GM18951 (cell line): Measurements from ENCODE around the gene DPAGT1.

ENCODE experiments used
- POLR2A ChIP-seq: IDR thresholded peaks from 4 replicates; pipeline ENCODE4 v1.6.1; 2011; ENCODE audit warnings: mild to moderate bottlenecking; ENCODE audit not compliant: insufficient read length, insufficient read depth; ENCODE audit errors: extremely low read depth
- in situ Hi-C: fragments of 300-500 bp; cut with MboI; formaldehyde crosslinking; loops from one replicate; pipeline ENCODE4 v1.12.0; 2022; ENCODE audit warnings: low sequenced_read_pairs, mixed read lengths, inconsistent platforms; ENCODE audit not compliant: unreplicated experiment

The DPAGT1 gene

GRCh38 chr11:119054418-119054817 lies 47.2 kb downstream of the DPAGT1 start:
- no peak for TF ChIP-seq POLR2A
- in situ Hi-C loops: no loop called here

GRCh38 chr11:119052163-119052814 lies 49.4 kb downstream of the DPAGT1 start:
- in situ Hi-C loops: no loop called here
- TF ChIP-seq POLR2A: no peak

DNA sequence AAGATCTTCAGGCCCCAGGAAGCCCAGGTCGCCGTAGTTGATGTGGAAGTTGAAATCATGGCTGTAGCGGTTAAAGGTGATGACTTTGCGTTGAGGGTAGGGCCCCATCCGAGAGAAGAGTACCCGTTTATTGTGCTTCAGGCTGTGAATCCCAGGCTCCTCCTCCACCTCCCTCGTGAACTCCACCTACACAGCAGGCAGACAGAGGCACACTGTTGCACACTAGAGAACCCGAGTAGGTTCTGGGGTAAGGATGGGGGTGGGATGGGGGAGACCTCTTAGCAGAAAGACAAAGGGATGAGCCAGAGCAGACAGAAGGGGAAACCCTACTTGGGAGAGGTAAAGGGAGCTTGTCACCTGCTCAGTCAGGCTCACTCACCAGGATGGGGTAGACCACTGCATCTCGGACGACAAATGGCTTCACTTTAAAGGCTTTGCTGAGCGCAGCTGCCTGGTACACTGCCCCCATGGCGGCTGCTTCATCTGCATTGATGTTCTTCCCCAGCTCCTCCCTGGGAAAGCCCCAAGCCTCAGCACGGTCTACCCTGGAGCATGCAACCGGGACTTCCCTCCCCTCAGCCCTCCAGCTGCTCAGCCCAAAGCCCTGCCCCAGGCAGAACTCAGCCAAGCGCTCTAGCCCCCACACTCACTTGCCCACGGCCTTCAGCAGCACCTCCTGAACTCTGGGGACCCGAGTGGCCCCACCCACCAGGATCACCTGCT lies 50.1 kb downstream of the DPAGT1 start:
- in situ Hi-C loops: no loop called here
- TF ChIP-seq POLR2A: peak; percentile 38

- in situ Hi-C loops: no loop called here
- TF ChIP-seq POLR2A: no peak
Measured at GRCh38 chr11:119049081-119049480, 52.6 kb downstream of the DPAGT1 start.

DNA sequence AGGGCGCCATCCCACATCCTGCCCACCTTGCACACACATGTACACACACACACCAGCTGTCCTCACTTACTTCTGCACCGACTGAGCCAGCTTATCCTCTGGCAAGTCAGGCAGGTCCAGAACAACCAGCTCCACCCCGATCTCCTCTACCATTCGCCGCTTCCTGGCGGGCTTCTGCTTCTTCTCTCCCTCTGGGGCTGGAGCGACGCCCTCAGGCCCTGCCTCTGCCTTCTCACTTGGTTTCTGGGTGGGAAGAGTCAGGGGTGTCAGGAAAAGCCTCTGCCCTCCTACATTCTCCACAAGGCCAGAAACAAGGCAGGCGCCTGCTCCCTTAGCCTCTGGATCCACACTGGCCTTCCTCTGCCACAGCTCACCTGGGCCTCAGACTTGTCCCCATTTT lies 53.0 kb downstream of the DPAGT1 start:
- in situ Hi-C loops: no loop called here

DNA sequence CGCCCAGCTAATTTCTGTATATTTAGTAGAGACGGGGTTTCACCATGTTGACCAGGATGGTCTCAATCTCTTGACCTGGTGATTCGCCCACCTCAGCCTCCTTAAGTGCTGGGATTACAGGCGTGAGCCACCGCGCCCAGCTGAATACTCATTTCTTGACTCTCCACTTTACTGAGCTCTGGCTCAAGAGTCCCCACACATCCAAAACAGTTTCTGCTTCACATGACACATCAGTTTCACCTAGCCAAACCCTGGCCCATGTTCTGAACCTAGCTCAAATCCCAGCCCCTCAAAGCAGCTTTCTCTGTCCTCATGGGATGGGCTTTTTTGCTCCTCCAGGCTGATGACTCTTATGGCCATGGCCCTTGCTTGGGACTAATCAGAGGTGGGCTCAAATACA lies 54.4 kb downstream of the DPAGT1 start:
- TF ChIP-seq POLR2A: no peak
- in situ Hi-C loops: no loop called here

More for the DNA sequence above, 53.0 kb downstream of the DPAGT1 start:
- TF ChIP-seq POLR2A: no peak
